GM21786 (cell line): ENCODE results near the gene RBM33.
"Not testable (repeated sequence)": the region's sequence is repeated elsewhere in the genome, so short reads cannot be mapped to it uniquely, and the experiment has no call there.

Experiments
- ATAC-seq: cut with Tn5 transposase; IDR thresholded peaks from one replicate; pipeline ENCODE4 v1.9.1; 2021; ENCODE audit not compliant: unreplicated experiment

Gene RBM33, protein sequence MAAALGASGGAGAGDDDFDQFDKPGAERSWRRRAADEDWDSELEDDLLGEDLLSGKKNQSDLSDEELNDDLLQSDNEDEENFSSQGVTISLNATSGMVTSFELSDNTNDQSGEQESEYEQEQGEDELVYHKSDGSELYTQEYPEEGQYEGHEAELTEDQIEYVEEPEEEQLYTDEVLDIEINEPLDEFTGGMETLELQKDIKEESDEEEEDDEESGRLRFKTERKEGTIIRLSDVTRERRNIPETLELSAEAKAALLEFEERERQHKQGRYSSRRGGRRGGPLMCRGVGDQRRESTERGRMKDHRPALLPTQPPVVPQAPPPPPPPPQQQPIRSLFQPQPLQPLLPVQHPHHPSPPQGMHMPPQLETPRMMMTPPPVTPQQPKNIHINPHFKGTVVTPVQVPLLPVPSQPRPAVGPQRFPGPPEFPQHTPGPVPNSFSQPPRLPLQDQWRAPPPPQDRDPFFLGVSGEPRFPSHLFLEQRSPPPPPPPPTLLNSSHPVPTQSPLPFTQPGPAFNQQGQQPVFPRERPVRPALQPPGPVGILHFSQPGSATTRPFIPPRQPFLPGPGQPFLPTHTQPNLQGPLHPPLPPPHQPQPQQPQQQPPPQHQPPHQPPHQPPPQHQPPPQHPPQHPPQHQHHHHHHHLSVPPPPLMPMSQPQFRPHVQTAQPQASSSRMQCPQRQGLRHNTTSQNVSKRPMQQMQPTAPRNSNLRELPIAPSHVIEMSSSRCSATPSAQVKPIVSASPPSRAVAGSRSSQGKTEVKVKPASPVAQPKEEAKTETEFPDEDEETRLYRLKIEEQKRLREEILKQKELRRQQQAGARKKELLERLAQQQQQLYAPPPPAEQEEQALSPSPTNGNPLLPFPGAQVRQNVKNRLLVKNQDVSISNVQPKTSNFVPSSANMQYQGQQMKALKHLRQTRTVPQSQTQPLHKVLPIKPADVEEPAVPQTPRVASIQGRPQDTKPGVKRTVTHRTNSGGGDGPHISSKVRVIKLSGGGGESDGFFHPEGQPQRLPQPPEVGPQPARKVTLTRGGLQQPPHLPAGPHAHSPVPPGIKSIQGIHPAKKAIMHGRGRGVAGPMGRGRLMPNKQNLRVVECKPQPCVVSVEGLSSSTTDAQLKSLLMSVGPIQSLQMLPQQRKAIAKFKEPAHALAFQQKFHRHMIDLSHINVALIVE

DNA sequence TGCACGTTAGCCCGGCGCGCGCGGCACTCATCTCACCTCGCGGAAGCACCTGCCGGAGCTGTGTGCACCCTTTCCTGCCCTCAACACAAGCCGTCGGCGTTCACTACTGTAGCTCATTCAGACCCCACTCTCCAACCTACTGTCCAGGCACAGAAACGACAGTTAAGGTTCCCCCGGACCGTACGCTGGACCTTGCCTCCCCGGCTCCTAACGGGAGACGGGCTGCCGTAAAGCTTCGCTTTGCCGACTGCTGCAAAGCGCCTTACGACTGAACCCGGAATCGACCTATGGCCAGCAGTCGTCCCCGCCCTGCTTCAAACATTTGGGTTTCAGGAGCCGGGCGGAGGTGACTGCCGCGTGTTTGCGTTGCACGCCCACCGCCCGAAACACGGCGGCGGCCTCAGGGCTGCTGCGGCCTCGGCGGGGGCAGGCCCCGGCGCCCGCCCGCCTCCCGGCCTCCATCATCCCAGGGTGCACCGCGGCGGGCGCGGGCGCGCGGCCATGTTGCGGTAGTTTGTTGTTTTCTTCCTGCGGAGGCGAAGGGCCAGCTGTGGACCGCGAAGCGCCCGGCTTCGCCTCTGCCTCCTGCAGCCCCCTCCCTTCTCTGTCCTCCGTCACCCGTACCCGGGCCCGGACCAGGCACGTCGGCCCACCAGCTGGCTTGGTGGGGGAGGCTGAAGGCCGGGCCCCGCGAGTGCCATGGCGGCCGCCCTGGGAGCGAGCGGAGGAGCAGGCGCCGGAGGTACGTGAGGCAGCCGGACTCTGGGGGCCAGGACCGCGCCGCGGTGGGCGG is at the start of gene RBM33:
RBM33 (plus strand) TSS at position 484 of the 793 bp plus-strand sequence; CDS start at position 700, 216 bp downstream.
- peak; percentile 77 for ATAC-seq

DNA sequence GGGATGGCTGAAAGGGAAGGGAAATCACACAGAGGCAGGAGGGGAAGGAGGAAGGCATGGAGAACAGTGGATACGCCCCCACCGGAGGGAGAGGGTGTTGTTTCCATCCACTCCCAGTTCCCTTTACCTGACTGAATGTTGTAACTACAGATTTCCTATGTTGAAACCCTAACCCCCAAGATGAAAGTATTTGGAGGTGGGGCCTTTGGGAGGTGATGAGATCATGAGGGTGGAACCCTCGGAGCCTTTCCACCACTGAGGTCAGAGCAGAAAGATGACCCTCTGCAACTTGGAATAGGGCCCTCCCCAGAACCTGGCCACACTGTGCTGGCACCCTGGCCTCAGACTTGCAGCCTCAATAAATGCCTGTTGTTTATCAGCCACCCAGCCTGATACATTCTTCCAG is 49.5 kb upstream of the RBM33 start:
- ATAC-seq = no peak

DNA sequence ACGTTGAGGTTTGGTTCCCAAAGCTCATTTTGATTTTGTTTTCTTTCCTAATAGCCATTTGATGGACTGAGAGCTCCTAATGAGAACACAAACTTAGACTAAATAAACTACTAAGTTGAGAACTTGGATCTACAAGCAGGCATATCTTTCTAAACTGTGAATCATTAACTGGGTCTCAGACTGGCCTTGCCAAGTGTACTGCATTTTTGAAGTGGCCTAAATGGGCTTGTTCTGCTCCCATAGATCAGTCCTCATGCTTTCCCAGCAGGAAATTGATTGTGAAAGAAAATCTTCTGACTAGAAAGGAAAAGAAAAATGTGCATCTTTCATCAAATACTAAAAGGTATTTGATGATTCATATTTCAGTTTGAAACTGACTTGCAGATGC is 46.7 kb upstream of the RBM33 start:
- ATAC-seq = no peak

DNA sequence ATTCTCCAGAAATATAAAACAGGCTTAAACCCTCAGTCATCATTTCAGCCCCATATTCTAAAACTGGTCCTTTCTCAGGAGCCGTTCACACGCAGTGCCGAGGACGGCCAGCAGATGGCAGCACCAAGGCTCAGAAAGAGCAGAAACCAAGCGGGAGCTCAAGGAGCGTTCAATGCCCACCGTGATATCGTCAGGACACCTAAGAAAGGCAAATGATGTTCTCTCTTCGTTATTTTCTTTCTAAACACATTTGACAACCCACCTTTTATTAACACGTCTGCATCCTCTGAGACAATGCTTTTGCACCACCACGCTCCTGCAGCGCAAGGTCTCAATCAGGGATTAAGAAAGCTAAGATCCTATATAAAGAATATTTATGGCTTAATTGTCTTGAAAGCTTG is 45.7 kb upstream of the RBM33 start:
- peak; percentile 84 for ATAC-seq

DNA sequence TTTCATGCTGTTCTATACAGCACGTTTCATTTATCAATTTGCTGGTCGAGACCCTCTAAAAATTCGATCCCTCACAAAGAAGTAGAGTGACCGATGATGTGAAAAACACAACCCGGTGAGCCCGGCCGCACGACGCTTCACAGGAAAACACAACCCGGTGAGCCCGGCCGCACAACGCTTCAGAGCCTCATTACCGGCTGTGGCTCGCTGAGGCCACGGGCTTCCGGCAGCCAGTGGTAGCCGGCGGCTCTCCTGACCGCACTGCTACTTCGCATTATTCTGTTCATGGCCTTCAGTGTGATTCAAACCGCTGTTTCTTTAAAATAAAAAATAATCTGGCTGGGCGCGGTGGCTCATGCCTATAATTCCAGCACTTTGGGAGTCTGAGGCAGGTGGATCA is 42.3 kb upstream of the RBM33 start:
- ATAC-seq = no peak

DNA sequence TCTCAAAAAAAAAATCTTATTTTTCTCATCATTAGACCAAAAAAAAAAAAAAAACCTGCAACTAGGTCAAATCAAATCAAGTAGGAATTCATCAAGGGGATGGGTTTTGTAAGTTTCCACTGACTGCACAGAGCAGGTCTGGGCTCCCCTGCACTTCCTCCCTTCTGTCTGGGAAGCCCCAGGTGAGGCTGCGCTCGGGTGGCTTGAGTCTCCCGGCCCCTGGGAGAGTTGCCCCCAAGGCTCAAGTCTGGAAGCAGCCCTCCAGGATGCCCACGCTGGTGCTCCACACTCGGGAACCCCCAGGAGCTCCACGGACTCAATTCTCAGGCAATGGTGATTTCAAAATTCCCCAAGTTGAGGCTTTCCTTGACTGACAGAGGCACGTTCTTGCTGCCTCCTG is 41.7 kb upstream of the RBM33 start:
- no peak for ATAC-seq

DNA sequence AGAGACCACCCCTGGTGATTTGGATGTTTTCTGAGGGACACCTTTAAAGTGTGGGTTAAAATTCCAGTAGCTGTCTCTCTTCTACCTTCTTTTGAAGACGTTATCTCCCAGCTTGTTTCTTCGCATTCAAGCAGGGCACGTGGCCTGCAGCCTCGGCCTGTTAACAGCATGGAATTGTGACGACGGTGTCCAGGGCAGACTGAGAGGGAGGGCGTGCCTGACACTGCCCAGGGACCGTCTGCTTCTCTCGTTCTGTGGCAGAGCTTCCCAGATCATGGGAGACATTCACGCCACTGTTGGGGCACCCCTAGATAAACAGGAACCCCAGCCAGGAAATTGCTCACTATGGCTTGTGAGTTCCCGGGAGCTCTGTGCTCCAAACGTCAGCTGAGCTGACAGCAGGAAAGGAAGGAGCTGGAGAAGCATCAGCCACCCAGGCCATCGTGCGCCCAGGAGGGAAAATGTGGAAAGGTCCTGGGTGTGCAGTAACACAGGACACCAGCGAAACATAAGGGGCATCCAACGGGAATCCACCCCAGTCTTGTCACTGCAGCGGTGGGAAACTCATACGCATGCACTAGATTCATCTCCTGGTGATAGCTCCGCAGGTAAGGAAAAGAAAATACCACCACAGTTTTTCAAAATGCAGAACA is 41.1 kb upstream of the RBM33 start:
- ATAC-seq = no peak

DNA sequence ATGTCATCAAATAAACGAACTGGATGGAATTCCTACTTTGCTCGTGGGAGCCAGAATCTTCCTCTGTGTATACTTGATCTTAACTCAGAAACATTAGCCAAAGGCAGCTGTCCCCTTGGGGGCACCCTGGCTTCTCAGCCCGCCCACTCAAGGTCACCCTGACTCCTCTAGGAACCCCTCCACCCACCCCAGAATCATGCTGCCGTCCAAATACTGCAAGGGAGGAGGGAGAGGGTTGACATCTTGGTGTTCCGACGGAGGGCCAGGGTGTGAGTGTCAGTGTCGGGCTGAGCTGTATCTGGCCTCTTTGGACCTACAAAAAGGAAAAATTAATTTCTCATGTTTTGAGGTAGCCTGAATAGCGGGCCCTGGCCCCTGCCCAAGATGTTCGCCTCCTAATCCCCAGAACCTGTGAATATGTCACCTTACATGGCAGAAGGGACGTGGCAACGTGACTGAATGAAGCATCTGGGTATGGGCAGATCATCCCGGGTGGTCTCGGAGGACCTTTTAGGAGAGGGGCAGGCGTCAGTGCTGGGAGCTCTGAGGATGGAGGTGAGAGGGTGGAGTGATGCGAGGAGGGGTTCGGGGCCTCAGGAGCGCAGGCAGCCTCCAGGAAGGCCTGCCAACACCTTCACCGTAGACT is 40.5 kb upstream of the RBM33 start:
- no peak for ATAC-seq

DNA sequence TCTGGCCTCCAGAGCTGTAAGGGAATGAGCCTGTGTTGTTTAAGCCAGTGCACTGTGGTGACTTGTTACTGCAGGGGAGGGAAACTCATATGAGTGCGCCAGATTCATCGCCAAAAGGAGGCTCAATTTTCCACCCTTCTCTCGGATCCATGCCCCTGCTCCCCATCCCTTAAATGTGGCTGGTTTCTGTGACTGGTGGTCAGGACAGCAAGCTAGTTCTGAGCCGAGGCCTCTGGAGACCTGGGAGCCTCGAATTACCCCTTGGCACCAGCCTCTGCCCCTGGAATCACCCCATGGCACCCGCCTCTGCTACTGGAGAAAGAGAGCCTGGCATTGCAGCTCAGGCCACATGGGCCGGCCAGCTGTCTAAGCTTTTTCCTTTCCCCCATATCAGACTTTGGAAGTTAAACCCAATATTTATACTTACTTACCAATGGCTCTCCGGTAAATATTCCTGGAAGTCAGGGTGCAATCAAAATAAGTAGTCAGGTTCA is 39.9 kb upstream of the RBM33 start:
- ATAC-seq = no peak

DNA sequence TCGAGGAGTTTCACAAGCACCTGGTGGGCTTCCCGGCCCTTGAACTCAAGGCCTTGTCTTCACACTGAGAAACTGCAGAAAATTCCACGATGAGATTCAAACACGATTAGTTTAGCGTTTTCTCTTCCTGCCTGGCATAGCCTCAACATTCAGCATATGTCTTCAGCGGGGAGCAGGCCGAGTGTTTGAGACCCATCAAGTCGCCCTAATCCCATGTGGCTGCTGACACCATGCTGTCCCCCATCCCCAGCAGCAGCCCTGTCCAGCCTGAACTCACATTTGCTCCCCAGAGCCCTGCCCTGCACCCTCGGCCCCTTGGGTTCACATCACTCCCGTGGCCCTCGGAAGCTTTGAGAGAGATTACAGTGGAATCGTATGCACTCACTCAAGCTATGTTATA is 35.3 kb upstream of the RBM33 start:
- ATAC-seq = no peak

DNA sequence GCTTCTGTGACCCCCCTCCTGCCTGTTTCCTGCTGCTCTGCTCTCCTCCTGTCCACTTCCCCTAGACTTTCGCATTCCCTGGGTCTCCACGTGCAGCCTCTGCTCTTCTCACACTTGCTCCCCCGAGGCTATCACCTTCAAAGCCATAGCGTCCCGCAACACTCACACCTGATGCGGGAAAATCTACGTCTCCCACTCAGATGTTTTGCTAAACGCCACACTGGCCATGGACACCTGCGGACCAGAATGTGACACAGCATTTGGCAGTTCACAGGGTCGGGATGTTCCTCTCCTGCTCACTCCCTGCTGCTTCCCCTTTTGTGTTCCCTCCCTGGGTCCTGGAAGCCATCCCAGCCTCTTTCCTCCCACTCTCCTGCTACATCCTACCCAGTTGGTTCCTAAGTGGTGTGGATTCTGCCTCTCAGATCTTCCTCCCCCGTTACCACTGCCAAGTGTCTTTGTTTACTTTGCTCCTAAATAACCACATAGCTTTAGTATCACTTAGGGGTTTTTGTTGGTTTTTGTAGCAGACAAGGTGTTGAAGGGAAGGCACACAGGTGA is 33.7 kb upstream of the RBM33 start:
- ATAC-seq = no peak

DNA sequence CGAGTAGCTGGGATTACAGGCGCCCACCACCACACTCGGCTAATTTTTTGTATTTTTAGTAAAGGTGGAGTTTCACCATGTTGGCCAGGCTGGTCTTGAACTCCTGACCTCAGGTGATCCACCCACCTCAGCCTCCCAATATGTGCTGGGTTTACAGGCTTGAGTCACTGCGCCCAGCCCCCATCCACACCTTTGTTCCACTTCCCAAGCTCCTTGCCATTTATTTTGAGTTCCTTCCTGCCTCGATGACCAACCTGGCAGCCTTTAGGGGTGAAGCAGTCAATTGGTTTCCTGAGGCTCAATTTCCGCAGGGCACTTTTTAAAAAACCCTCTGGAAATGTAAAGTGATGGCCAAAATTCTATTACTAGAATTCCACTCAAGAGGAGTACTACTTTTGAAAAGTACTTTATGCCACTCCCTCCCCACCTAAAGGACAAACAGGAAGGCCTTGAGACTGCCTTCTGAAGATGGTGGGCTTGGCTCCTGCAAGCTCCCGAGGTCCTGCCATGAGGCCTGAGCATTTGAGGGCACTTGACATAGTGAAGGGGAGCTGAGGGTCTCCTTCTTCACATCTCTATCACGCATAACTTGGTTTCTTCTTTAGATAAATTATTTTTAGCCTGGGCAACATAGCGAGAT is 32.5 kb upstream of the RBM33 start:
- ATAC-seq = no peak

DNA sequence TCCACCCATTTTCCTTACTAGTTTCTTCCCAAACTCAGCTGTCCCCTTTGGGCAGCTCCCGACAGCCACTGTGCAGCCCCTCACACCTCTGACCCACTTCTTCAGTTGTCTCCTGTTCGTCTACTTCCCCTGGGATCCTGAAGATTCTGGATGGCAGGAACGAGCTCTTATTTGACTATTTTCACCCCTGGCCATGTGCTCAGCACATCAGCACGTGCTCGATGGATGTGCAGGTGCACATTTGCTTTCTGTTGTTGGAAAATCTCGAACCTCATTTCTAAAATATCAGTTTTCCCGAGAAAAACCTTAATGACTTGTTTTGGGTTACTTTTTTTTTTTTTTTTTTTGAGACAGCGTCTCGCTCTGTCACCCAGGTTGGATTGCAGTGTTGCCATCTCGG is 31.8 kb upstream of the RBM33 start:
- no peak for ATAC-seq

DNA sequence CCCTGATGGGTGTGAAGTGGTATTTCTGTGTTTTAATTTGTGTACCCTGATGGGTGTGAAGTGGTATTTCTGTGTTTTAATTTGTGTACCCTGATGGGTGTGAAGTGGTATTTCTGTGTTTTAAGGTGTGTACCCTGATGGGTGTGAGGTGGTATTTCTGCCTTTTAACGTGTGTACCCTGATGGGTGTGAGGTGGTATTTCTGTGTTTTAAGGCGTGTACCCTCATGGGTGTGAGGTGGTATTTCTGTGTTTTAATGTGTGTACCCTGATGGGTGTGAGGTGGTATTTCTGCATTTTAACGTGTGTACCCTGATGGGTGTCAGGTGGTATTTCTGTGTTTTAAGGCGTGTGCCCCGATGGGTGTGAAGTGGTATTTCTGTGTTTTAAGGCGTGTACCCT is 29.4 kb upstream of the RBM33 start:
- ATAC-seq = not testable (repeated sequence)

DNA sequence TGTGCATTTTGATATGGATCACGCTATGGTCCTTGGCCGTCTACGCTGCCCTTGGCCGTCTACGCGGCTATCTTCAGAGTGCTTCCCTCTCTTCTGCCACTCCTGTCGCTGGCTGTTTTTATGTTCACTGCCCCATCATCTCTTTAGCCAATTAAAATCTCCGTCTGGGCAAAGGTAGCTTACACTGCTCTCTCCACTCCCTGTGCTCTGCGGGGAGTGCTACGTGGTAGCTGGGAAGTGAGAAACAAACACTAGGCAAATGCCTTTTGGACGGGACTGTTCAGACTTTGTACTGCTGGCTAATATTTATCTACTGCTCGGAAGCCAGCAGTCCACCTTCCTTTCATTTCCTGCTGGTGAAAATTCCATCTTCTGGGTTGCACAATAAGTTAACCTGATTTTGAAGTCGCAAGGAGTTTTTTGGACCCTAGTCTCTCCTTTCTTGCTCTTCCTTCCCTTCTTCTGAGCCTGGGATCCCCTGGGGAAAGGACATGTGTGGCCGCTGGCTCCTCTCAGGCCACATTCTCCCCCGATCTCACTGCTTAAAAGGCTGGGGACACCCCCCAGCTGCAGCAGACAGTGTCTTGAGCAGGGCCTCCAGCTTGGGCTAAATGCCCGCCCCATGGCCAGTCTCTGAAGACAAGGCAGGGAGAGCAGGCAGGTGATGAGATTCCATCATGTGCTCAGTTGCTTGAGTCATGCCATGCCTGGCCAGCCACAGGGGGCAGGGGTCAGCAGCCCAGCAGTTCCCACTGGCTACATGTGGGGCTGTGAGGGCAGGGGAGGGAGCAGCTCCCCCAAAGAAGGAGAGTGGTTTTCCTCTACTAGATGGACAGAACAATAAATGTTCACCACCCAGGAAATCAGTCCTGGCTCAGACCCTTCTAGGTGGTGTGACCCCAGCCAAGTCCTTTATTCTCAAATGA is 25.5 kb upstream of the RBM33 start:
- ATAC-seq = no peak

DNA sequence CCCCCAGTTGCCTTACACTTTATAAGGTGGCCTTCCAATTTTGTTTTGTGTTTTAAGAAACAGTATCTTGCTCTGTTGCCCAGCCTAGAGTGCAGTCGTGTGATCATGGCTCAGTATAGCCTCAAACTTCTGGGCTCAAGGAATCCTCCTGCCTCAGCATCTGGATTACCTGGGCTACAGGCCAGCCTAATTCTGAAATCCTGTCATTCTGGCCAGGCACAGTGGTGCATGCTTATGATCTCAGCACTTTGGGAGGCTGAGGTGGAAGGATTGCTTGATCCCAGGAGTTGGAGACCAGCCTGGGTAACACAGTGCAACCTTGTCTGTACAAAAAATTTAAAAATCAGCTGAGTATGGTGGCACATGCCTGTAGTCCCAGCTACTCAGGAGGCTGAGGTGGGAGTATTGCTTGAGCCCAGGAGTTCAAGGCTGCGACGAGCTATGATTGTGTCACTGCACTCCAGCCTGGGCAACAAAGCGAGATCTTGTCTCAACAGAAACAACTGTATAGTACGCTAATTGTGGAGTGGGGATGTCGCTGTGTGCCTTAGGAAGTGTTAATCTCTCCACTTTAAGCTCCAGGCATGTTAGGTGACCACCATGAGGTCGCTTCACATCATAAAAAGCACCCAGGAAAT is 24.7 kb upstream of the RBM33 start:
- no peak for ATAC-seq

DNA sequence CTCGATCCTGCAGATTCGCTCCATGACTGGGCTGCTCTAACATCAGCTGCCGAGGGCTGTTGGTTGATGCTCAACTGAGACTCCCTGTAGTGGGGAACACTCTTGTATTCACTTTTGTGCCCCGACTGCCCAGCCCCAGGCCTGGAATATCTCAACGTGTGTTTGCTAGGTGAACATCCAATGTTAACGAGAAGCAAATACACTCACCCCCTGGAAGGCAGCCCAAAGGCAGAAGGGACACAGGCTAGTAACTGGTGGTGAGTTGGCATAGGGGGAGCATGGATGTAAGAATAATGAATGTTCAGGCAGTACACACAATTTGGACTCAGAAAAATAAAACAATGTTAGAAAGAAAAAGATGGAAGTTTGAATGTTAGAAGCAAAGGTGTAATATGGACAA is 24.0 kb upstream of the RBM33 start:
- ATAC-seq = no peak
